H1 (cell line): ENCODE measurements around the gene LMTK3. TPM values are rescaled to one million over a fixed set of nuclear protein-coding genes. Genes with fewer than 3 reads are reported as not detected.

Source experiments
- CTCF ChIA-PET: fragments of 300-600 bp; sonication (Branson Sonifier 250); formaldehyde crosslinking; loops from one replicate; lab custom pipeline; 2021; ENCODE audit not compliant: partially characterized antibody; lab: Charles Lee
- POLR2A ChIA-PET: fragments of 300-600 bp; sonication (Branson Sonifier 250); formaldehyde crosslinking; loops from one replicate; lab custom pipeline; 2021; ENCODE audit warnings: inconsistent platforms; ENCODE audit not compliant: partially characterized antibody; lab: Charles Lee
- DNase-seq, 2 experiments: peaks; one replicate each; pipeline versions ENCODE4 v3.0.0 to v3.0.0-alpha.2; 2010 to 2022; ENCODE audit warnings: low spot score in 2 of 2, low read depth in 1 of 2, mixed read lengths in 1 of 2
- FAIRE-seq: peaks from 2 replicates; lab custom pipeline; 2011; peaks lifted over from hg19 to GRCh38; lab: Jason Lieb, UNC
- H2AFZ ChIP-seq: 2 replicates; pipeline ENCODE4 v1.8.1; 2012; ENCODE audit warnings: low read length, inconsistent platforms
- H2AK5ac ChIP-seq: 2 replicates; pipeline ENCODE4 v1.6.1; 2013; ENCODE audit warnings: low read depth, low read length
- H2BK120ac ChIP-seq: replicated peaks from 2 replicates; pipeline ENCODE3; 2013; ENCODE audit warnings: low read depth, low read length, inconsistent platforms
- H2BK12ac ChIP-seq: 2 replicates; pipeline ENCODE4 v1.6.1; 2013; ENCODE audit warnings: low read depth, low read length
- H2BK15ac ChIP-seq: 2 replicates; pipeline ENCODE4 v1.6.1; 2013; ENCODE audit warnings: low read length
- H2BK20ac ChIP-seq: 2 replicates; pipeline ENCODE4 v1.6.1; 2013; ENCODE audit warnings: low read length
- H2BK5ac ChIP-seq: 2 replicates; pipeline ENCODE4 v1.6.1; 2013; ENCODE audit warnings: low read depth, low read length
- H3K14ac ChIP-seq: 2 replicates; pipeline ENCODE4 v1.6.1; 2013; ENCODE audit warnings: inconsistent platforms; ENCODE audit not compliant: insufficient read length
- H3K18ac ChIP-seq: 2 replicates; pipeline ENCODE4 v1.6.1; 2013; ENCODE audit warnings: low read length; ENCODE audit errors: extremely low read depth
- H3K23ac ChIP-seq: 2 replicates; pipeline ENCODE4 v1.6.1; 2013; ENCODE audit warnings: inconsistent platforms; ENCODE audit not compliant: insufficient read length
- H3K23me2 ChIP-seq: 2 replicates; pipeline ENCODE4 v1.6.1; 2013; ENCODE audit warnings: low read depth, low read length
- H3K27ac ChIP-seq: 2 replicates; pipeline ENCODE4 v1.6.1; 2011; ENCODE audit warnings: low read depth, low read length, inconsistent platforms
- H3K27me3 ChIP-seq, 4 experiments: replicated peaks in 1 of 4; 1 replicate in 1 of 4; 2 replicates in 3 of 4; pipeline versions ENCODE4 v1.6.1 to v1.8.1; 2011 to 2013; ENCODE audit warnings: low read length in 3 of 4, mild to moderate bottlenecking in 3 of 4, inconsistent platforms in 2 of 4, mixed read lengths in 2 of 4, moderate library complexity in 1 of 4; ENCODE audit not compliant: control insufficient read depth in 3 of 4, insufficient read depth in 3 of 4; ENCODE audit errors: extremely low read depth in 1 of 4
- H3K36me3 ChIP-seq, 4 experiments: 2 replicates each; pipeline versions ENCODE4 v1.6.1 to v1.8.1; 2011 to 2013; ENCODE audit warnings: mild to moderate bottlenecking in 4 of 4, low read length in 3 of 4, moderate library complexity in 2 of 4, control low read depth in 1 of 4, inconsistent platforms in 1 of 4; ENCODE audit not compliant: insufficient read depth in 4 of 4, control insufficient read depth in 2 of 4
- H3K4ac ChIP-seq: replicated peaks from 2 replicates; pipeline ENCODE3; 2013; ENCODE audit warnings: low read length, low read depth, mixed read lengths, inconsistent platforms; ENCODE audit not compliant: insufficient read length
- H3K4me1 ChIP-seq, 4 experiments: replicated peaks in 1 of 4; 1 replicate in 1 of 4; 2 replicates in 3 of 4; pipeline versions ENCODE4 v1.6.1 to v1.8.1; 2011 to 2013; ENCODE audit warnings: low read length in 3 of 4, inconsistent platforms in 2 of 4, mixed read lengths in 1 of 4; ENCODE audit not compliant: insufficient read depth in 4 of 4, control insufficient read depth in 3 of 4
- H3K4me2 ChIP-seq, 2 experiments: 2 replicates each; pipeline versions ENCODE4 v1.6.1 to v1.8.1; 2011 to 2013; ENCODE audit warnings: low read depth in 2 of 2, low read length in 2 of 2, control low read depth in 1 of 2, inconsistent platforms in 1 of 2, mild to moderate bottlenecking in 1 of 2; ENCODE audit not compliant: insufficient read depth in 1 of 2
- H3K4me3 ChIP-seq, 4 experiments: fragments of 200-600, 300-600 bp in 1 of 4; sonication (generic), shearing (Covaris generic), sonication (Bioruptor Twin) in 1 of 4; 2 replicates each; pipeline versions ENCODE4 v1.5.1 to v1.8.1; 2011 to 2016; ENCODE audit warnings: low read length in 4 of 4, low read depth in 3 of 4, control low read depth in 2 of 4, inconsistent platforms in 2 of 4, mild to moderate bottlenecking in 2 of 4, mixed read lengths in 1 of 4, moderate library complexity in 1 of 4; ENCODE audit not compliant: insufficient read depth in 2 of 4; ENCODE audit errors: extremely low read depth in 1 of 4
- H3K56ac ChIP-seq: replicated peaks from 2 replicates; pipeline ENCODE3; 2013; ENCODE audit warnings: low read depth, mild to moderate bottlenecking, mixed read lengths, low read length, inconsistent platforms; ENCODE audit not compliant: insufficient read length
- H3K79me1 ChIP-seq: 2 replicates; pipeline ENCODE4 v1.6.1; 2013; ENCODE audit warnings: low read depth, low read length, control low read depth
- H3K79me2 ChIP-seq, 2 experiments: 2 replicates each; pipeline versions ENCODE4 v1.6.1 to v1.8.1; 2012 to 2013; ENCODE audit warnings: low read length in 2 of 2, mild to moderate bottlenecking in 2 of 2, inconsistent platforms in 1 of 2; ENCODE audit not compliant: insufficient read depth in 2 of 2, control insufficient read depth in 1 of 2
- H3K9ac ChIP-seq, 4 experiments: replicated peaks in 1 of 4; 1 replicate in 1 of 4; 2 replicates in 3 of 4; pipeline versions ENCODE4 v1.6.1 to v1.8.1; 2011 to 2013; ENCODE audit warnings: low read depth in 3 of 4, low read length in 3 of 4, control low read depth in 2 of 4, mild to moderate bottlenecking in 2 of 4, moderate library complexity in 2 of 4, inconsistent platforms in 1 of 4; ENCODE audit errors: extremely low read depth in 1 of 4
- H3K9me3 ChIP-seq, 2 experiments: 2 replicates each; pipeline versions ENCODE4 v1.6.1 to v1.8.1; 2012 to 2013; ENCODE audit warnings: mild to moderate bottlenecking in 2 of 2, moderate library complexity in 2 of 2, control low read depth in 1 of 2, inconsistent platforms in 1 of 2, low read depth in 1 of 2, low read length in 1 of 2, mixed read lengths in 1 of 2; ENCODE audit not compliant: insufficient read depth in 2 of 2
- H4K20me1 ChIP-seq, 2 experiments: replicated peaks in 1 of 2; 2 replicates each; pipeline versions ENCODE3 to v1.8.1; 2011 to 2013; ENCODE audit warnings: inconsistent platforms in 2 of 2, low read length in 2 of 2, mild to moderate bottlenecking in 1 of 2; ENCODE audit not compliant: insufficient read depth in 2 of 2, control insufficient read depth in 1 of 2
- H4K5ac ChIP-seq: 2 replicates; pipeline ENCODE4 v1.6.1; 2013; ENCODE audit warnings: low read length, low read depth, mixed read lengths, inconsistent platforms; ENCODE audit not compliant: insufficient read length
- H4K8ac ChIP-seq: 2 replicates; pipeline ENCODE4 v1.8.0; 2013; ENCODE audit warnings: mild to moderate bottlenecking, moderate library complexity, low read length, inconsistent platforms; ENCODE audit not compliant: insufficient read depth; ENCODE audit errors: extremely low read depth
- H4K91ac ChIP-seq: replicated peaks from 2 replicates; pipeline ENCODE3; 2013; ENCODE audit warnings: low read length, mixed read lengths, inconsistent platforms; ENCODE audit not compliant: insufficient read length
- JUN ChIP-seq: IDR thresholded peaks from 2 replicates; pipeline ENCODE4 v1.6.1; 2011; ENCODE audit warnings: low read depth, mild to moderate bottlenecking, improper control_type of control experiment, low read length
- JUND ChIP-seq: IDR thresholded peaks from 2 replicates; pipeline ENCODE4 v1.6.1; 2011; ENCODE audit warnings: mild to moderate bottlenecking, improper control_type of control experiment, low read length
- MAFK ChIP-seq: IDR thresholded peaks from 2 replicates; pipeline ENCODE4 v1.6.1; 2012; ENCODE audit warnings: low read depth, mild to moderate bottlenecking, improper control_type of control experiment, low read length
- RNF2 ChIP-seq: fragments of 200-900, 300-1000 bp; sonication (generic); IDR thresholded peaks from 2 replicates; pipeline ENCODE4 v1.7.1; 2016; ENCODE audit warnings: borderline replicate concordance, low read depth, mild to moderate bottlenecking, antibody characterized with exemption, low read length; ENCODE audit not compliant: poor library complexity, severe bottlenecking; ENCODE audit errors: missing control alignments
- RXRA ChIP-seq: IDR thresholded peaks from 2 replicates; pipeline ENCODE4 v1.6.1; 2011; ENCODE audit warnings: low read depth, mild to moderate bottlenecking, low read length, moderate library complexity; ENCODE audit not compliant: insufficient read depth
- SAP30 ChIP-seq: fragments of 300-600 bp; sonication (generic); IDR thresholded peaks from 2 replicates; pipeline ENCODE4 v1.7.1; 2012; ENCODE audit warnings: low read length, moderate library complexity, mild to moderate bottlenecking, inconsistent platforms; ENCODE audit not compliant: insufficient read depth, insufficient replicate concordance
- SUZ12 ChIP-seq: fragments of 200-600 bp; sonication (generic); IDR thresholded peaks from 2 replicates; pipeline ENCODE4 v1.6.1; 2012; ENCODE audit warnings: mild to moderate bottlenecking, inconsistent platforms, low read length, moderate library complexity, mixed read lengths
- TCF12 ChIP-seq: IDR thresholded peaks from 2 replicates; pipeline ENCODE4 v1.6.1; 2011; ENCODE audit warnings: low read depth, mild to moderate bottlenecking, low read length
- USF2 ChIP-seq: IDR thresholded peaks from 2 replicates; pipeline ENCODE4 v1.6.1; 2011; ENCODE audit warnings: low read length, improper control_type of control experiment
- ZNF274 ChIP-seq: IDR thresholded peaks from 2 replicates; pipeline ENCODE4 v1.7.0; 2012; ENCODE audit warnings: low read length, borderline replicate concordance; ENCODE audit errors: extremely low read depth
- WGBS, 2 experiments: shearing (Covaris generic) in 1 of 2; methylation state at CpG; one replicate each; pipeline versions ENCODE4 v1.1.6 to v1.1.7; 2013 to 2015; ENCODE audit warnings: low lambda C conversion rate in 2 of 2, mixed read lengths in 2 of 2, inconsistent platforms in 1 of 2, low coverage in 1 of 2, missing lambda C conversion rate in 1 of 2; ENCODE audit not compliant: insufficient replicate concordance in 2 of 2, insufficient coverage in 1 of 2, insufficient read length in 1 of 2; ENCODE audit errors: extremely low coverage in 1 of 2, missing lambda C conversion rate in 1 of 2; 5-methylcytosine and 5-hydroxymethylcytosine counted together
- polyA plus RNA-seq, 7 experiments: library from polyadenylated mRNA; depleted of rRNA in 3 of 7; stranded (reverse) in 5 of 7; unstranded in 2 of 7; fragments of >200 nt in 5 of 7; fragments of 200-250 nt in 2 of 7; gene quantifications; 1 replicate in 5 of 7; 2 replicates in 1 of 7; 4 replicates in 1 of 7; pipeline versions ENCODE4 v1.2.1 to v1.2.3, GENCODE V29; 2011 to 2013; ENCODE audit warnings: missing spikeins in 2 of 7, mixed read lengths in 2 of 7
- total RNA-seq: library from RNA; stranded (reverse); fragmentation: NEBNext Ultra II Directional; extraction: Animal tissue kit (Norgen Biotek cat#: 25700); gene quantifications from 2 replicates; pipeline ENCODE4 v1.2.1, GENCODE V29; 2021

Gene LMTK3
- total and polyA plus RNA-seq, 2 of the 8 experiments (the other 6 are each of a cell fraction or from before 2014, with no cell fraction given), result 2.7 to 12.4 TPM

DNA sequence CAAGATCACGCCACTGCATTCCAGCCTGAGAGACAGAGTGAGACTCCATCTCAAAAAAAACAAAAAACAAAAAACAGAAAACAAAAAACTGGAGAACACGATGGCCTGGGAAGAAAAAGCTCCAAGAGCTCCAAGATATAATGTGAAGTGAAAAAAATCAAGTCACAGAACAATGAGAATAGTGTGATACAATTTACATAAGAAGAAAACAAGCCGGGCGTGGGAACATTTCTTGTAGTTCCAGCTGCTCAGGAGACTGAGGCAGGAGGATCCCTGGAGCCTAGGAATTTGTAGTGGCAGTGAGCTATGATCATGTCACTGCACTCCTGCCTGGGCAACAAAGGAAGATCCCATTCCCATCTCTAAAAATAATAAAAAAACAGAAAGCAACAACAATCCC, 8.5 kb upstream of the LMTK3 start:
- no peak for FAIRE-seq
- 0 out of 4 replicates have a peak, but pooled peaks cover 0 to 3% of the 10 kb centered on the region in 2 experiments for H3K9me3 ChIP-seq
- no peak overlapping the region for H2BK20ac ChIP-seq
- H3K9ac ChIP-seq, result no peak overlapping the region
- ChIA-PET CTCF (interaction anchor here (0.6 to 3.0 kb wide), 8 partner anchors 8 to 1092 kb away, joined by 3 to 14 read pairs (median 4); no protein-coding TSS in a partner anchor), POLR2A (no interaction called here)
- no peak overlapping the region for H3K4ac ChIP-seq
- no peaks in the 10 kb centered on the region for H3K27me3 ChIP-seq
- TF ChIP-seq USF2 (no peak), ZNF274 (no peak), TCF12 (no peak), MAFK (no peak), SUZ12 (no peak), RNF2 (no peak), RXRA (no peak), JUND (no peak), SAP30 (no peak), JUN (no peak)
- no peak overlapping the region for H4K8ac ChIP-seq
- H3K4me1 ChIP-seq, result peaks cover 0 to 4% (median 1%) of the 10 kb centered on the region in 4 experiments; a peak in 3 of 7 replicates
- H3K18ac ChIP-seq, result no peak overlapping the region
- no peaks in the 10 kb centered on the region for H3K23me2 ChIP-seq
- H3K36me3 ChIP-seq, result no peaks in the 10 kb centered on the region
- H3K23ac ChIP-seq, result no peak overlapping the region
- no peaks in the 10 kb centered on the region for H4K20me1 ChIP-seq
- no peak overlapping the region for H3K4me2 ChIP-seq
- no peaks in the 10 kb centered on the region for H3K79me1 ChIP-seq
- H2AFZ ChIP-seq, result no peak overlapping the region
- no peak overlapping the region for H2BK12ac ChIP-seq
- no peak overlapping the region for H2BK120ac ChIP-seq
- H3K56ac ChIP-seq, result no peak overlapping the region
- H3K4me3 ChIP-seq, result no peak overlapping the region
- H4K5ac ChIP-seq, result no peak overlapping the region
- no peak overlapping the region for H3K14ac ChIP-seq
- H2AK5ac ChIP-seq, result no peak overlapping the region
- H3K27ac ChIP-seq, result no peak overlapping the region
- WGBS, 2 experiments, result 83% methylated on average over 4 of the region's 4 CpGs; no CpG with 5 or more reads in 1 of the 2 experiments
- no peak overlapping the region for H2BK15ac ChIP-seq
- no peak overlapping the region for H2BK5ac ChIP-seq
- no peak for DNase-seq
- H3K79me2 ChIP-seq, result no peaks in the 10 kb centered on the region
- no peak overlapping the region for H4K91ac ChIP-seq
